Neural cell (in vitro differentiated cells): ENCODE measurements around the gene GFRA4. TPM values are rescaled to one million over a fixed set of nuclear protein-coding genes. Genes with fewer than 3 reads are reported as not detected.

Experiments used
- H2AFZ ChIP-seq: fragments of 200-600, 300-800 bp; sonication (generic), shearing (Covaris generic); 2 replicates; pipeline ENCODE4 v1.6.0; 2014; ENCODE audit warnings: low read depth, mild to moderate bottlenecking, antibody characterized with exemption, low read length, moderate library complexity
- H3F3A ChIP-seq: fragments of 200-600 bp; shearing (Covaris generic); 2 replicates; pipeline ENCODE4 v1.6.1; 2016; ENCODE audit warnings: mild to moderate bottlenecking, moderate library complexity, mixed read lengths, antibody characterized with exemption, low read length; ENCODE audit not compliant: insufficient read depth, poor library complexity, severe bottlenecking
- H3K27ac ChIP-seq: fragments of 200-600, 300-800 bp; sonication (generic), shearing (Covaris generic); 2 replicates; pipeline ENCODE4 v1.5.1; 2014; ENCODE audit warnings: mild to moderate bottlenecking, low read length, moderate library complexity
- H3K27me3 ChIP-seq: fragments of 300-800, 200-600 bp; sonication (generic), shearing (Covaris generic); 2 replicates; pipeline ENCODE4 v1.6.0; 2014; ENCODE audit warnings: mild to moderate bottlenecking, low read depth, low read length, moderate library complexity; ENCODE audit not compliant: insufficient read depth
- H3K36me3 ChIP-seq: fragments of 300-800, 200-600 bp; sonication (generic), shearing (Covaris generic); 2 replicates; pipeline ENCODE4 v1.5.1; 2014; ENCODE audit warnings: mild to moderate bottlenecking, antibody characterized with exemption, low read length, moderate library complexity; ENCODE audit not compliant: insufficient read depth
- H3K4me2 ChIP-seq: fragments of 300-800, 200-600 bp; sonication (generic), shearing (Covaris generic); 2 replicates; pipeline ENCODE4 v1.6.0; 2014; ENCODE audit warnings: mild to moderate bottlenecking, low read length
- H3K4me3 ChIP-seq: fragments of 300-800, 200-600 bp; sonication (generic), shearing (Covaris generic); 2 replicates; pipeline ENCODE4 v1.5.1; 2014; ENCODE audit warnings: mild to moderate bottlenecking, low read length, moderate library complexity
- H3K79me2 ChIP-seq: fragments of 200-600 bp; shearing (Covaris generic); replicated peaks from 2 replicates; pipeline ENCODE4 v1.6.0; 2014; ENCODE audit warnings: mild to moderate bottlenecking, low read length, moderate library complexity; ENCODE audit not compliant: insufficient read depth
- H3K9ac ChIP-seq: fragments of 300-800, 200-600 bp; sonication (generic), shearing (Covaris generic); 2 replicates; pipeline ENCODE4 v1.6.1; 2016; ENCODE audit warnings: mild to moderate bottlenecking, low read length, mixed read lengths
- H3K9me2 ChIP-seq: fragments of 200-600 bp; shearing (Covaris generic); 2 replicates; pipeline ENCODE4 v1.6.1; 2016; ENCODE audit warnings: mild to moderate bottlenecking, low read length, mixed read lengths; ENCODE audit not compliant: insufficient read depth
- H3K9me3 ChIP-seq: fragments of 200-600, 300-800 bp; sonication (generic), shearing (Covaris generic); 2 replicates; pipeline ENCODE4 v1.6.1; 2016; ENCODE audit warnings: mild to moderate bottlenecking, mixed run types, low read length, moderate library complexity, mixed read lengths
- H4K20me1 ChIP-seq: fragments of 200-600 bp; shearing (Covaris generic); 2 replicates; pipeline ENCODE4 v1.6.1; 2016; ENCODE audit warnings: mild to moderate bottlenecking, mixed run types; ENCODE audit not compliant: insufficient read depth
- EP300 ChIP-seq: fragments of 450-650 bp; conservative IDR thresholded peaks from 2 replicates; pipeline ENCODE4 v1.6.1; 2014; ENCODE audit warnings: antibody characterized with exemption, mild to moderate bottlenecking, moderate library complexity; ENCODE audit not compliant: poor library complexity, severe bottlenecking
- EZH2 ChIP-seq: fragments of 200-600, 300-800 bp; shearing (Covaris generic), sonication (generic); IDR thresholded peaks from 2 replicates; pipeline ENCODE4 v1.6.1; 2014; ENCODE audit warnings: antibody characterized with exemption, low read length, borderline replicate concordance, mild to moderate bottlenecking; ENCODE audit not compliant: insufficient read depth, poor library complexity, severe bottlenecking
- MXI1 ChIP-seq: fragments of 450-650 bp; conservative IDR thresholded peaks from 2 replicates; pipeline ENCODE4 v1.6.1; 2014; ENCODE audit warnings: antibody characterized with exemption, mild to moderate bottlenecking; ENCODE audit not compliant: poor library complexity, severe bottlenecking
- POLR2AphosphoS5 ChIP-seq: IDR thresholded peaks from 2 replicates; pipeline ENCODE4 v1.6.1; 2012
- RAD21 ChIP-seq: fragments of 450-650 bp; conservative IDR thresholded peaks from 2 replicates; pipeline ENCODE4 v1.6.1; 2014; ENCODE audit warnings: antibody characterized with exemption, mild to moderate bottlenecking, moderate library complexity
- SMC3 ChIP-seq: fragments of 450-650 bp; conservative IDR thresholded peaks from 2 replicates; pipeline ENCODE4 v1.6.1; 2014; ENCODE audit warnings: antibody characterized with exemption, mild to moderate bottlenecking, moderate library complexity; ENCODE audit not compliant: poor library complexity
- TAF1 ChIP-seq: IDR thresholded peaks from 2 replicates; pipeline ENCODE4 v1.6.1; 2012; ENCODE audit warnings: low read depth
- polyA plus RNA-seq: library from polyadenylated mRNA; depleted of rRNA; stranded (reverse); fragments of >200 nt; gene quantifications from 2 replicates; pipeline ENCODE4 v1.2.3, GENCODE V29; 2014
- TF ChIP-seq, protein P1 (sequence below): IDR thresholded peaks from 2 replicates; pipeline ENCODE4 v1.6.1; 2012; ENCODE audit warnings: borderline replicate concordance
- TF ChIP-seq, protein P2 (sequence below): fragments of 450-650 bp; IDR thresholded peaks from 2 replicates; pipeline ENCODE4 v1.5.1; 2014; ENCODE audit warnings: antibody characterized with exemption, mild to moderate bottlenecking, moderate library complexity; ENCODE audit not compliant: poor library complexity, severe bottlenecking

Gene GFRA4
- polyA plus RNA-seq, 1 donor from 2014 or later = not detected

- Histone ChIP-seq H3K9me2 (no peaks in the 10 kb centered on the region), H3K9ac (no peak overlapping the region), H3K9me3 (no peaks in the 10 kb centered on the region), H3K79me2 (no peaks in the 10 kb centered on the region), H3K4me3 (no peak overlapping the region), H3K4me2 (no peak overlapping the region), H3K27ac (no peak overlapping the region), H3K27me3 (no peaks in the 10 kb centered on the region), H3K36me3 (no peaks in the 10 kb centered on the region), H3F3A (no peaks in the 10 kb centered on the region), H2AFZ (no peak overlapping the region), H4K20me1 (no peaks in the 10 kb centered on the region)
- TF ChIP-seq, protein P1, sequence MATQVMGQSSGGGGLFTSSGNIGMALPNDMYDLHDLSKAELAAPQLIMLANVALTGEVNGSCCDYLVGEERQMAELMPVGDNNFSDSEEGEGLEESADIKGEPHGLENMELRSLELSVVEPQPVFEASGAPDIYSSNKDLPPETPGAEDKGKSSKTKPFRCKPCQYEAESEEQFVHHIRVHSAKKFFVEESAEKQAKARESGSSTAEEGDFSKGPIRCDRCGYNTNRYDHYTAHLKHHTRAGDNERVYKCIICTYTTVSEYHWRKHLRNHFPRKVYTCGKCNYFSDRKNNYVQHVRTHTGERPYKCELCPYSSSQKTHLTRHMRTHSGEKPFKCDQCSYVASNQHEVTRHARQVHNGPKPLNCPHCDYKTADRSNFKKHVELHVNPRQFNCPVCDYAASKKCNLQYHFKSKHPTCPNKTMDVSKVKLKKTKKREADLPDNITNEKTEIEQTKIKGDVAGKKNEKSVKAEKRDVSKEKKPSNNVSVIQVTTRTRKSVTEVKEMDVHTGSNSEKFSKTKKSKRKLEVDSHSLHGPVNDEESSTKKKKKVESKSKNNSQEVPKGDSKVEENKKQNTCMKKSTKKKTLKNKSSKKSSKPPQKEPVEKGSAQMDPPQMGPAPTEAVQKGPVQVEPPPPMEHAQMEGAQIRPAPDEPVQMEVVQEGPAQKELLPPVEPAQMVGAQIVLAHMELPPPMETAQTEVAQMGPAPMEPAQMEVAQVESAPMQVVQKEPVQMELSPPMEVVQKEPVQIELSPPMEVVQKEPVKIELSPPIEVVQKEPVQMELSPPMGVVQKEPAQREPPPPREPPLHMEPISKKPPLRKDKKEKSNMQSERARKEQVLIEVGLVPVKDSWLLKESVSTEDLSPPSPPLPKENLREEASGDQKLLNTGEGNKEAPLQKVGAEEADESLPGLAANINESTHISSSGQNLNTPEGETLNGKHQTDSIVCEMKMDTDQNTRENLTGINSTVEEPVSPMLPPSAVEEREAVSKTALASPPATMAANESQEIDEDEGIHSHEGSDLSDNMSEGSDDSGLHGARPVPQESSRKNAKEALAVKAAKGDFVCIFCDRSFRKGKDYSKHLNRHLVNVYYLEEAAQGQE = no peak
- TF ChIP-seq SMC3 (no peak), TAF1 (no peak)
Observed at GRCh38 chr20:3622406-3622805, 40.8 kb downstream of the GFRA4 start.

GRCh38 chr20:3621111-3621510, 42.1 kb downstream of the GFRA4 start:
- H3K4me2 ChIP-seq = no peak overlapping the region
- H3K36me3 ChIP-seq = no peaks in the 10 kb centered on the region
- H3K79me2 ChIP-seq = no peaks in the 10 kb centered on the region
- no peaks in the 10 kb centered on the region for H3K27me3 ChIP-seq
- H3F3A ChIP-seq = no peaks in the 10 kb centered on the region
- no peaks in the 10 kb centered on the region for H3K9me3 ChIP-seq
- TF ChIP-seq RAD21 (no peak), EP300 (no peak)
- TF ChIP-seq, protein P1 = no peak
- no peaks in the 10 kb centered on the region for H4K20me1 ChIP-seq
- no peaks in the 10 kb centered on the region for H3K9me2 ChIP-seq
- H2AFZ ChIP-seq = no peak overlapping the region
- no peak overlapping the region for H3K9ac ChIP-seq
- H3K4me3 ChIP-seq = no peak overlapping the region
- H3K27ac ChIP-seq = no peak overlapping the region

DNA sequence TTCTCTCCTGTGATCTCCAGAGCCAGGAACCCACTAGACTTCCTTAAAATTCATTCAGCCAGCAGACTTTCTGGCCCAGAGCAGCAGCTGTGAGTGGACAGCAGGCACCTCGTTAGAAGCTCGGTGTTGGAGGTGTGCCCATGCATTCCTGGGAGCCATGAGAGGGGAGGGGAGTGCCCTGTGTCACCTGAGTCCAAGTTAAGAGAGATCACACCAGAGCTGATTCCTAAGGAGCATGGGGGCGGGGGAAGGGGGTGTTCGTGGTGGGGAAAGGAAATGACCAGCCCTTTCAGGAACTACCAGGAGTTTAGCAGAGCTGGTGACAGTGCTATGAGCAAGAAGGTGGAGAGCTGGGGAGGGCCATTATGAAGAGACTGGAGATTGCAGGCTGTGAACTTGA, 46.9 kb downstream of the GFRA4 start:
- TF ChIP-seq RAD21 (no peak), TAF1 (no peak), POLR2AphosphoS5 (no peak), MXI1 (no peak), SMC3 (no peak), EP300 (no peak), EZH2 (no peak)
- TF ChIP-seq, protein P2, sequence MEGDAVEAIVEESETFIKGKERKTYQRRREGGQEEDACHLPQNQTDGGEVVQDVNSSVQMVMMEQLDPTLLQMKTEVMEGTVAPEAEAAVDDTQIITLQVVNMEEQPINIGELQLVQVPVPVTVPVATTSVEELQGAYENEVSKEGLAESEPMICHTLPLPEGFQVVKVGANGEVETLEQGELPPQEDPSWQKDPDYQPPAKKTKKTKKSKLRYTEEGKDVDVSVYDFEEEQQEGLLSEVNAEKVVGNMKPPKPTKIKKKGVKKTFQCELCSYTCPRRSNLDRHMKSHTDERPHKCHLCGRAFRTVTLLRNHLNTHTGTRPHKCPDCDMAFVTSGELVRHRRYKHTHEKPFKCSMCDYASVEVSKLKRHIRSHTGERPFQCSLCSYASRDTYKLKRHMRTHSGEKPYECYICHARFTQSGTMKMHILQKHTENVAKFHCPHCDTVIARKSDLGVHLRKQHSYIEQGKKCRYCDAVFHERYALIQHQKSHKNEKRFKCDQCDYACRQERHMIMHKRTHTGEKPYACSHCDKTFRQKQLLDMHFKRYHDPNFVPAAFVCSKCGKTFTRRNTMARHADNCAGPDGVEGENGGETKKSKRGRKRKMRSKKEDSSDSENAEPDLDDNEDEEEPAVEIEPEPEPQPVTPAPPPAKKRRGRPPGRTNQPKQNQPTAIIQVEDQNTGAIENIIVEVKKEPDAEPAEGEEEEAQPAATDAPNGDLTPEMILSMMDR = no peak
- TF ChIP-seq, protein P1 = no peak
- Histone ChIP-seq H2AFZ (no peak overlapping the region), H3F3A (no peaks in the 10 kb centered on the region), H3K9me3 (no peaks in the 10 kb centered on the region), H3K4me2 (no peak overlapping the region), H3K27me3 (no peaks in the 10 kb centered on the region), H4K20me1 (no peaks in the 10 kb centered on the region), H3K9ac (no peak overlapping the region), H3K4me3 (no peak overlapping the region), H3K27ac (no peak overlapping the region), H3K36me3 (no peaks in the 10 kb centered on the region), H3K79me2 (no peaks in the 10 kb centered on the region), H3K9me2 (no peaks in the 10 kb centered on the region)
